ENCODE results near the gene LANCL3.

LANCL3 gene

GRCh38 chrX:37701588-37701987 is 130.1 kb downstream of the LANCL3 start:
- no peak for DNase-seq (ENCODE audit: low read depth)
- H3K4me3 ChIP-seq (ENCODE audit: low read depth, low read length): no peak overlapping the region
- TF ChIP-seq, protein P1, sequence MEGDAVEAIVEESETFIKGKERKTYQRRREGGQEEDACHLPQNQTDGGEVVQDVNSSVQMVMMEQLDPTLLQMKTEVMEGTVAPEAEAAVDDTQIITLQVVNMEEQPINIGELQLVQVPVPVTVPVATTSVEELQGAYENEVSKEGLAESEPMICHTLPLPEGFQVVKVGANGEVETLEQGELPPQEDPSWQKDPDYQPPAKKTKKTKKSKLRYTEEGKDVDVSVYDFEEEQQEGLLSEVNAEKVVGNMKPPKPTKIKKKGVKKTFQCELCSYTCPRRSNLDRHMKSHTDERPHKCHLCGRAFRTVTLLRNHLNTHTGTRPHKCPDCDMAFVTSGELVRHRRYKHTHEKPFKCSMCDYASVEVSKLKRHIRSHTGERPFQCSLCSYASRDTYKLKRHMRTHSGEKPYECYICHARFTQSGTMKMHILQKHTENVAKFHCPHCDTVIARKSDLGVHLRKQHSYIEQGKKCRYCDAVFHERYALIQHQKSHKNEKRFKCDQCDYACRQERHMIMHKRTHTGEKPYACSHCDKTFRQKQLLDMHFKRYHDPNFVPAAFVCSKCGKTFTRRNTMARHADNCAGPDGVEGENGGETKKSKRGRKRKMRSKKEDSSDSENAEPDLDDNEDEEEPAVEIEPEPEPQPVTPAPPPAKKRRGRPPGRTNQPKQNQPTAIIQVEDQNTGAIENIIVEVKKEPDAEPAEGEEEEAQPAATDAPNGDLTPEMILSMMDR (IDR thresholded peaks at IDR 0.05; ENCODE audit: insufficient read depth, low read depth, low read length, missing control alignments): no peak

DNA sequence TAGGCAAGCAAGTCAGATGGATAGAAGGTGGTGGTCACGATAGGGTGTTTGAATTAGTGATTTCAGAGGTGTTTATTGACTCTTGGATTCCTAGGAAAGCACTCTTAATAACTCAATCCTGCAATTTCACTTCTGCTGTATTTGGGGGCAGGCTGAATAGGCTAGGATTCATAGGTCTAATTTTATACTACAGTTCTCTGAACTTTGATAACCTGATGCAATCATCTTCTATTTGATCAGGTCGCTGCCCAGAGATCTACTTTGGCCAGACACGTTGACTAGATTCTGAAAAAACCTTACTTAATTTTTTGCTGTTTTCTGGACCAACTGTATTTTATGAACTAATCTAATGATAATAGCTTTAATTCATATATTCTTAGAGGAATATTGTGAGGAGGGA is 140.5 kb downstream of the LANCL3 start:
- DNase-seq (ENCODE audit: low read depth): no peak
- H3K4me3 ChIP-seq (ENCODE audit: low read depth, low read length): no peak overlapping the region
- TF ChIP-seq, protein P1 (IDR thresholded peaks at IDR 0.05; ENCODE audit: insufficient read depth, low read depth, low read length, missing control alignments): no peak

DNA sequence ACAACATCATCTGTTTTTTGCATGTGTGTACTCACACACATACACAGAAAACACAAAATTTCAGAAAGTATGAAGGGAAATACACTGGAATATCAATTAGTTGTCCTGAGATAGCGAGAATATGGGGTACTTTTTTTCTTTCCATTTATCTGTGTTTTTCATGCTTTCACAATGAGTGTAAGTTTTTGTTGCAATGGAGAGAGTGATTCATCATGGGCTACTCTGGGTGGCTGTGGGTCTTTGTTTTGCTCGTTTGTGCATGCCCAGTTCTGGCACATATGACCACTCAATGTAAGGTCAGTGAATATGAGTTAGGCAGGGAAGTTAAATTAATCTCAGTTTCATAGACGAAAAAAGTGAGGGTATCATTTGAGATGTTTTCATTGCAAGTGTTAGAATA is 141.0 kb downstream of the LANCL3 start:
- no peak overlapping the region for H3K4me3 ChIP-seq (ENCODE audit: low read depth, low read length)
- no peak for DNase-seq (ENCODE audit: low read depth)
- TF ChIP-seq, protein P1 (IDR thresholded peaks at IDR 0.05; ENCODE audit: insufficient read depth, low read depth, low read length, missing control alignments): no peak

DNA sequence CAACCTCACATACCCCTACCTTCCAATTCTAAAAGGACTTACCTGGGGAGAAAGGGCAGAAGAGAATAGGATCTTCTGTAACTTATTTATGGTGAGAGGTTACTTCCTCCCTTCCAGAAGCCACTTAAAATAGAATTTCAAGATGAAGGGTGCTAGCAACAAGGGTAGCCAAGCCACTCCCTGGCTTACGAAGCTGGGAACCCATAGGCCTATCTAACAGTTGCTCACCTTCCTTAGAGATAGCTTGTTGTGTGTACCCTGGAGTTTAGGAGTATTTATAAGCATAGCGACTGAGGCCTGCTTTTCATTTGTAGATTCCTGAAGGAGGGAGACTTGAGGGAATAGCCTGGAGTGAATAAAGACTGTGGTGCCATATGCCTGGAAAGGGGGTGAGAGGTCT is 143.0 kb downstream of the LANCL3 start:
- TF ChIP-seq, protein P1 (IDR thresholded peaks at IDR 0.05; ENCODE audit: insufficient read depth, low read depth, low read length, missing control alignments): no peak
- no peak overlapping the region for H3K4me3 ChIP-seq (ENCODE audit: low read depth, low read length)
- DNase-seq (ENCODE audit: low read depth): no peak

GRCh38 chrX:37716602-37717001 is 145.1 kb downstream of the LANCL3 start:
- TF ChIP-seq, protein P1 (IDR thresholded peaks at IDR 0.05; ENCODE audit: insufficient read depth, low read depth, low read length, missing control alignments): no peak

GRCh38 chrX:37717708-37718107 is 146.2 kb downstream of the LANCL3 start:
- no peak overlapping the region for H3K4me3 ChIP-seq (ENCODE audit: low read depth, low read length)
- no peak for DNase-seq (ENCODE audit: low read depth)
- TF ChIP-seq, protein P1 (IDR thresholded peaks at IDR 0.05; ENCODE audit: insufficient read depth, low read depth, low read length, missing control alignments): no peak

More at GRCh38 chrX:37716602-37717001, 145.1 kb downstream of the LANCL3 start:
- no peak for DNase-seq (ENCODE audit: low read depth)
- no peak overlapping the region for H3K4me3 ChIP-seq (ENCODE audit: low read depth, low read length)

DNA sequence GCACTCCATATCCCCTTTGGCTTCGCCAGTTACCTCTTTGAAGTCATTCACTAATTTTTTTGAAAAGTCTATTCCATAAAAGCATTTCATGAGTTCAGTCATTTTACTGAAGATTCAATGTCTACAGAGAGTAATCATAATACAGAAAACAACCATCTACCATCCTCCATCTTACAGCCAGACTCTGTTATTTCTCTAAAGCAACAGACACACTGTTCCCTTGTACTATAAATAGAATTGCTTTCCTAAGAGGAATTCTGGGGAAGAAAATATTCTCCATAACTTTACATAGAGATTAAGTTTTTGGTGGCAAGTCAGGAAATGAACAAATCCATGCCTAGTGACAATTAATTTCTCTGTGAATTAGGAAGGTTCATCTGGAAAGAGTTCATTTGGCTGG is 151.1 kb downstream of the LANCL3 start:
- DNase-seq (ENCODE audit: low read depth): no peak
- no peak overlapping the region for H3K4me3 ChIP-seq (ENCODE audit: low read depth, low read length)
- TF ChIP-seq, protein P1 (IDR thresholded peaks at IDR 0.05; ENCODE audit: insufficient read depth, low read depth, low read length, missing control alignments): no peak

Measured in GM12865 (cell line).